Measurements from ENCODE around the gene LALBA.
"Not testable (repeated sequence)": the region's sequence is repeated elsewhere in the genome, so short reads cannot be mapped to it uniquely, and the experiment has no call there.

The LALBA gene

GRCh38 chr12:48569946-48570345 lies at the start of gene LALBA:
LALBA (minus strand) TSS chr12:48570046; CDS start chr12:48570020, 26 bp downstream.
- DNase-seq = no peak

DNA sequence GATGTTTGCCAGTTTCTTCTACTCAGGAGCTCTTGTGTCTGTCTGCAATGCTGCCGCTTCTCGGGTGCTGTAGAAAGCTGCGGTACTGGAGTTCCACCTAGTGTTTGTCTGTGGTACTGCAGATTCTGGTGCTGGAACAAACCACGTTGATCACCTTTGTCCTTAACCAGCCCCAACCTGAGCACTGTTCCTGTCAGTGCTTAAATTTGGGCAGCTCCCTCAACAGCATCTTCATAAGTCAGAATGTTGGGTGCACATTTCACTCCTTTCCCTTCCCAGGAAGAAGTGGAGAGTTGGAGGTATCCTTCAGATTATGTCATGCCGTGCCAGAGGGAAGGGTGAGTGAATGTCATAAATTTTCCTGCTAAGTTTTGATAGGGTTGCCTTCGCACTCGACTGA lies 48.7 kb upstream of the LALBA start:
- peak; percentile 60 for DNase-seq

- no peak for DNase-seq
Observed at GRCh38 chr12:48615681-48616080, 45.8 kb upstream of the LALBA start.

GRCh38 chr12:48613321-48613720 lies 43.5 kb upstream of the LALBA start:
- DNase-seq = no peak

GRCh38 chr12:48602192-48602989 lies 32.5 kb upstream of the LALBA start:
- no peak for DNase-seq

- DNase-seq = no peak
Observed at GRCh38 chr12:48601013-48601756, 31.3 kb upstream of the LALBA start.

GRCh38 chr12:48600552-48600951 lies 30.7 kb upstream of the LALBA start:
- no peak for DNase-seq

DNA sequence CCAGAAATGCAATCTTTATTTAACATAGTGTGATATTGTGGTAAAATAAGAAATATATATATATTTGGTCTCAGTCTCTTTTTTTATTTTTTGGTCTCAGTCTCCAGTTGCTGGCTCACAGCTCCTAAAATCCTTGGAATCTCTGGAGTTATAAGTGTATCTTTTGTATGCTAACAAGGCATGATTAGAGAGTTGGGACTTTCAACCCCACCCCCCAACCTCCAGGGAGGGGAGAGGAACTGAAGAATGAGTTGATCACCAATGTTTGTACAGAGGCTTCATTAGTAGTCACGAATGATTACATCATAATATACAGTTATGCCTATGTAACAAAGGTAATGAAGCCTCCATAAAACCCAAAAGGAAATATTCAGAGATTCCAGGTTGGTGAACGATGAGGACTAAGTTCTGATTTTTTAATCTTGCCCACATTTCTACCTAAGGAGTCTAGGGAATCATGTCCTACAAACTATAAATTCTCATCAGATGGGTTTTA lies 22.8 kb upstream of the LALBA start:
- no peak for DNase-seq

GRCh38 chr12:48586361-48586760 lies 16.5 kb upstream of the LALBA start:
- DNase-seq = no peak

DNA sequence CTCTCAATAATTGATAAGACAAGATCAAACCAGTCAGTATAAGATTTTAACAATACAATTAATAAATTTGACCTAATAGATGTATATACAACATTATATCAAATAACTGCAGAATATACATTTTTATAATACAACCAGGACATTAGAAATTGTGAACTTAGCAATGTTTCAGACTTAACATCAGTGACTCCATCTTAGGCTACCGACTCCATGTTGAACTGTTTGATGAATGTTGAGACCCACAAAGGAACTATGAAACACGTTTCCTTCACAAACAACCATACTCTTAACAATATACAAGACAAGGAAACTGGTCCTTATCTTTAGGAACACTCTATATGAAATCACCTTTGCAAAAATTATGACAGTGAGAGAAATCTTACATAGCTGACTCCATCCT lies 13.9 kb upstream of the LALBA start:
- DNase-seq = no peak

DNA sequence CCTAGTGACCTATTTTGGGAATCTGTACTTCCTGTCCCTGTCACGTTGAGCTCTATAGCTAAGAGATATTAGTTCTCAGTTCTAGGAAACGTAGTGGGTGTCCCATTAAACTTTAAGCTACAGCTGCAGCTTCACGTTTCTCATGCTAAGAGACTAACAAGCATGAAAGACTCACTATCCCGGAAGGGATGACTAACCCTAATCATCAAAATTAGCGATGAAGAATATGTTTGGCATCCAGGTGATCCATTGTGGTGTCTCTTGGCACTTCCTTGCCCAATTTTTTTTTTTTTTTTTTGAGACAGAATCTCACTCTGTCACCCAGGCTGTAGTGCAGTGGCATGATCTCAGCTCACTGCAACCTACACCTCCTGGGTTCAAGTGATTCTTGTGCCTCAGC lies 11.0 kb upstream of the LALBA start:
- no peak for DNase-seq

DNA sequence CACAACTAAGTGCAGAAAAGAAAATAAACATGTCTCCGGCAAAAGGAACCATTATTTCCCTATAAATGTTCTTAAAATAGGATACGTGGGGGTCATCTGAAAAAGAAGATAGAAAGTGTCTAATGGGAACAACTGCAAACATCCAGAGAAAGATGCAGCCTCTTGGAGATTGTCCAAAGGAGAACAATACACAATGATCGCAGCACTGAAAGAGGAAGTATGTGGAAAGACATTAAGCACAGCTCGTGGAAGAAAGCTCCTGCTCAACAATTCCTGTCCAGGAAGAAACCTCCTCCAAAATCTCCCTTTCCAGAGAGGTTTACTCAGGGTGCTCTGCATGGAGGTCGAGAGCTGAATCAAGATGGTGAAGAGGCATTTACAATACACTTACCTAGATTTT lies 2.5 kb upstream of the LALBA start:
- peak; percentile 13 for DNase-seq

GRCh38 chr12:48567731-48568130 lies 2.1 kb downstream of the LALBA start:
- no peak for DNase-seq

- no peak for DNase-seq
Observed at GRCh38 chr12:48557919-48558318, 11.9 kb downstream of the LALBA start.

- no peak for DNase-seq
Observed at GRCh38 chr12:48556631-48557030, 13.2 kb downstream of the LALBA start.

DNA sequence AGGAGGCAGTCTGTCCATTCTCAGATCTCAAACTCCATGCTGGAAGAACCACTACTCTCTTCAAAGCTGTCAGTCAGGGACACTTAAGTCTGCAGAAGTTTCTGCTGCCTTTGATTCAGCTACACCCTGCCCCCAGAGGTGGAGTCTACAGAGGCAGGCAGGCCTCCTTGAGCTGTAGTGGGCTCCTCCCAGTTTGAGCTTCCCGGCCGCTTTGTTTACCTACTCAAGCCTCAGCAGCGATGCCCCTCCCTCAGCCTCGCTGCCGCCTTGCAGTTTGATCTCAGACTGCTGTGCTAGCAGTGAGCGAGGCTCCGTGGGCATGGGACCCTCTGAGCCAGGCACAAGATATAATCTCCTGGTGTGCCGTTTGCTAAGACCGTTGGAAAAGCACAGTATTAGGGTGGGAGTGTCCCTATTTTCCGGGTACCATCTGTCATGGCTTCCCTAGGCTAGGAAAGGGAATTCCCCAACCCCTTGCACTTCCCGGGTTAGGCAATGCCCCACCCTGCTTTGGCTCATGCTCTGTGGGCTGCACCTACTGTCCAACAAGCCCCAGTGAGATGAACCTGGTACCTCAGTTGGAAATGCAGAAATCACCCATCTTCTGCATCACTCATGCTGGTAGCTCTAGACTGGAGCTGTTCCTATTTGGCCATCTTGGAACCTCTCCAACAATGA lies 16.0 kb downstream of the LALBA start:
- DNase-seq = not testable (repeated sequence)

DNA sequence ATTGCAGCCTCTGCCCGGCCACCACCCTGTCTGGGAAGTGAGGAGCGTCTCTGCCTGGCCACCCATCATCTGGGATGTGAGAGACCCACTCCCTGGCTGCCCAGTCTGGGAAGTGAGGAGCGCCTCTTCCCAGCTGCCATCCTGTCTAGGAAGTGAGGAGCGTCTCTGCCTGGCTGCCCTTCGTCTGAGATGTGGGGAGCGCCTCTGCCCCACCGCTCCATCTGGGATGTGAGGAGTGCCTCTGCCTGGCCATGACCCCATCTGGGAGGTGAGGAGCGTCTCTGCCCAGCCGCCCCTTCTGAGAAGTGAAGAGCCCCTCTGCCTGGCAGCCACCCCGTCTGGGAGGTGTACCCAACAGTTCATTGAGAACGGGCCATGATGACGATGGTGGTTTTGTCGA lies 18.2 kb downstream of the LALBA start:
- DNase-seq = not testable (repeated sequence)

- DNase-seq = not testable (repeated sequence)
Observed at GRCh38 chr12:48547012-48547411, 22.8 kb downstream of the LALBA start.

DNA sequence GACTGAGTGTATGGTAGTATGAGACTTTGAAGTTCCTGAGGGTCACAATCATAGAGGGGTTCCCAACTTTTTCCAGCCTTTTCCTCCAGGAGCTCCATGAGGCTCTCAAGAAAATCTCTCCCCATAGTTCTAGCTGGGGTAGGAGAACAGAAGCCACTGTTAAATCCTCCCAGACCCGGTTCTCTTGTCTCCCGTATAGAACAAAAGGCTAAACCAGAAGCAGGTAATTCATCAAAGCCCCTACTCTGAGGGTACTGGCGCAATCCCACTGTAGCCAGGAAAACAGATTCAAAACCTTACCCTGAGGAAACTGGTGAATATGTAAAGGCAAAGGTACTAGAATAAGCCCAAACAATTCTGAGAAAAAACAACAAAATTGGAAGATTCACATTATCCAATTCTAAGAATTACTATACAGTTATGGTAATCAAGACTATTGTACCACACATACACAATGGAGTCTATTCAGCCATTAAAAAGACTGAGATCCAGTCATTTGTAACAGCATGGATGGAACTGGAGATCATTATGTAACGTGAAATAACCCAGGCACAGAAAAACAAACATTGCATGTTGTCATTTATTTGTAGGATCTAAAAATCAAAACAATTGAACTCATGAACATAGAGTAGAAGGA lies 23.9 kb downstream of the LALBA start:
- DNase-seq = no peak

DNA sequence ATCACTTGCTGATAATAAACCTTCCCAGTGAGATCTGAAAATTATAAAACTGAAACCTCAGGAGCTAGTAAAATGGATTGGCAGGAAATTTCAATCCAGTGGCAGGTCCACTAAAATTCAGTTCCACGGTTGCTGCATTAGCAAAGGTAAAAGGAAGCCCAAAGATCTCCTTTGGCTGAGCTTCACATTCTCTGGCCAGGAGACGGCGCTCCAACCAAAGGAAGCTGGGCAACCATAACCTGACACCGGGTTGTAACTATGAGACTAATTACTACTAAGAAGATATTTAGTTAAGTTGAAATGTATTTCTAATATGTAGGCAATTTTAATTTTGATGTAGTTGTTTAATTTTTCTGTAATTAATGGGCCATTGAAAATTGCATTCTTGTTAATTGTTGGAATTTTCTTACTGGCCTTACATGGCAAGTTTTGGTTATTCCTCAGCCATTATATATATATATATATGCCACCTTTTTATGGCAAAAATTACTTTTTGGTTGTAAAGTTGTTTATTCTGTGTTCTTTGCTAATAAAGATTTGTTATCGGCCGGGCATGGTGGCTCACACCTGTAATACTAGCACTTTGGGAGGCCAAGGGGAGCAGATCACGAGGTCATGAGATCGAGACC lies 27.4 kb downstream of the LALBA start:
- peak; percentile 35 for DNase-seq

DNA sequence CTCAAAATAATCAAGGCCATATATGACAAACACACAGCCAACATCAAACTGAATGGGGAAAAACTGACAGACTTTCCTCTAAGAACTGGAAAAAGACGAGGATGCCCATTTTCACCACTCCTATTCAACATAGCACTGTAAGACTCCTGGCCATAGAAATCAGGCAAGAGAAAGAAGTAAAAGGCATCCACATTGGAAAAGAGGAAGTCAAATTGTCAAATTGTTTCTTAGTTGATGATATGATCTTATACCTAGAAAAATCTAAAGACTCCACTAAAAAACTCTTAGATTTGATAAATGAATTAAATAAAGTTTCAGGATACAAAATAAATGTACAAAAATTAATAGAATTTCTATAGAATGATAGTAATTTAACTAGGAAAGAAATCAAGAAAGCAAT lies 33.2 kb downstream of the LALBA start:
- DNase-seq = no peak

DNA sequence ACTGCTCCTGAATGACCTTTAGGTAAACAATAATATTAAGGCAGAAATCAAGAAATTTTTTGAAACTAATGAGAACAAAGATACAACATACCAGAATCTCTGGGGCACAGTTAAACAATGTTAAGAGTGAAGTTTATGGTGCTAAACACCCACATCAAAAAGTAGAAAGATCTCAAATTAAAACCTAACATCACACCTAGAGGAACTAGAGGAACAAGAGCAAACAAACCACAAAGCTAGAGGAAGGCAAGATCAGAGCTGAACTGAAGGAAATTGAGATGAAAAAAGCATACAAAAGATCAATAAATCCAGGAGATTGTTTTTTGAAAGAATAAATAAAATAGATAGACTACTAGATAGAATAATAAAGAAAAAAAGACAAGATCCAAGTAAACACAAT lies 37.2 kb downstream of the LALBA start:
- no peak for DNase-seq

Measured in inflammatory macrophage treated with lipopolysaccharide for 4 hours (primary cell).